HG03060 (cell line): ENCODE data around the gene ATAT1.
A peak's percentile ranks its signal among the peaks of the same experiment; 100 is the strongest.

Experiments used
- ATAC-seq: cut with Tn5 transposase; IDR thresholded peaks from one replicate; pipeline ENCODE4 v1.9.1; 2021; ENCODE audit warnings: low read depth, moderate number of reproducible peaks; ENCODE audit not compliant: unreplicated experiment

ATAT1 gene

GRCh38 chr6:30612687-30613248 lies 13.9 kb upstream of the ATAT1 start:
- ATAC-seq, result no peak

- ATAC-seq, result no peak
Measured at GRCh38 chr6:30613251-30614043, 13.2 kb upstream of the ATAT1 start.

- ATAC-seq, result no peak
Measured at GRCh38 chr6:30614044-30614842, 12.4 kb upstream of the ATAT1 start.

- ATAC-seq, result no peak
Measured at GRCh38 chr6:30614843-30615218, 11.8 kb upstream of the ATAT1 start.

- ATAC-seq, result no peak
Measured at GRCh38 chr6:30615219-30615957, 11.3 kb upstream of the ATAT1 start.

GRCh38 chr6:30615958-30616810 lies 10.5 kb upstream of the ATAT1 start:
- no peak for ATAC-seq

GRCh38 chr6:30616811-30617564 lies 9.7 kb upstream of the ATAT1 start, which contains the start of gene PPP1R10:
PPP1R10 (minus strand) TSS chr6:30617243; CDS start chr6:30609944, 7,299 bp downstream.
- peak; percentile 64 for ATAC-seq

- peak; percentile 38 for ATAC-seq
Measured at GRCh38 chr6:30617565-30618269, 9.0 kb upstream of the ATAT1 start, which contains the start of gene MRPS18B. MRPS18B (plus strand) TSS chr6:30617840; CDS start chr6:30617866, 26 bp downstream.

GRCh38 chr6:30618270-30618797 lies 8.3 kb upstream of the ATAT1 start:
- ATAC-seq, result no peak

GRCh38 chr6:30619561-30619960 lies 7.1 kb upstream of the ATAT1 start:
- ATAC-seq, result no peak

GRCh38 chr6:30625511-30625910 lies 1.2 kb upstream of the ATAT1 start:
- no peak for ATAC-seq

GRCh38 chr6:30635834-30636233 lies 9.2 kb downstream of the ATAT1 start:
- ATAC-seq, result no peak

- ATAC-seq, result no peak
Measured at GRCh38 chr6:30640481-30640880, 13.8 kb downstream of the ATAT1 start.

GRCh38 chr6:30641048-30641447 lies 14.4 kb downstream of the ATAT1 start:
- no peak for ATAC-seq

GRCh38 chr6:30643656-30644055 lies 17.0 kb downstream of the ATAT1 start:
- ATAC-seq, result no peak

- ATAC-seq, result no peak
Measured at GRCh38 chr6:30644769-30645168, 18.1 kb downstream of the ATAT1 start.

- no peak for ATAC-seq
Measured at GRCh38 chr6:30645989-30646388, 19.3 kb downstream of the ATAT1 start.
